CD8-positive, alpha-beta memory T cell (primary cell): ENCODE results near the gene HIF3A. TPM values are rescaled to one million over a fixed set of nuclear protein-coding genes. Genes with fewer than 3 reads are reported as not detected.
"Not testable (repeated sequence)": the region's sequence is repeated elsewhere in the genome, so short reads cannot be mapped to it uniquely, and the experiment has no call there.

Experiments
- CTCF ChIA-PET: fragments of 350-600 bp; sonication (Branson Sonifier 250); formaldehyde crosslinking; loops from one replicate; lab custom pipeline; 2021; ENCODE audit warnings: antibody characterized with exemption; lab: Charles Lee
- POLR2A ChIA-PET: fragments of 350-600 bp; sonication (Branson Sonifier 250); formaldehyde crosslinking; loops from one replicate; lab custom pipeline; 2021; ENCODE audit warnings: antibody characterized with exemption; lab: Charles Lee
- DNase-seq, 5 donors: peaks; one replicate each; pipeline versions ENCODE4 v3.0.0 to v3.0.0-alpha.2; 2020 to 2022; ENCODE audit warnings: mixed read lengths in 1 of 5
- H3K27ac ChIP-seq: one replicate; pipeline ENCODE4 v1.7.0; 2013; ENCODE audit warnings: low read depth, mild to moderate bottlenecking, low read length, moderate library complexity
- H3K27me3 ChIP-seq: 2 replicates; pipeline ENCODE4 v1.7.0; 2013; ENCODE audit warnings: low read length, mild to moderate bottlenecking; ENCODE audit not compliant: insufficient read depth, poor library complexity, severe bottlenecking
- H3K36me3 ChIP-seq: 2 replicates; pipeline ENCODE4 v1.7.0; 2013; ENCODE audit warnings: mild to moderate bottlenecking, low read length, moderate library complexity; ENCODE audit not compliant: insufficient read depth
- H3K4me1 ChIP-seq: 2 replicates; pipeline ENCODE4 v1.7.0; 2013; ENCODE audit warnings: mild to moderate bottlenecking, low read length, moderate library complexity; ENCODE audit not compliant: insufficient read depth
- H3K4me3 ChIP-seq: 2 replicates; pipeline ENCODE4 v1.7.0; 2013; ENCODE audit warnings: mild to moderate bottlenecking, low read length
- H3K9me3 ChIP-seq: 2 replicates; pipeline ENCODE4 v1.7.0; 2013; ENCODE audit warnings: mild to moderate bottlenecking, low read length
- H3K27ac Mint-ChIP-seq, 8 donors: one replicate each; pipeline ENCODE4 v1.8.0; 2020 to 2021; ENCODE audit warnings: mixed read lengths in 8 of 8, mild to moderate bottlenecking in 6 of 8, inconsistent platforms in 3 of 8, moderate library complexity in 3 of 8
- H3K27me3 Mint-ChIP-seq, 2 donors: one replicate each; pipeline ENCODE4 v1.8.0; 2020 to 2021; ENCODE audit warnings: mixed read lengths in 2 of 2, mild to moderate bottlenecking in 1 of 2, moderate library complexity in 1 of 2
- H3K36me3 Mint-ChIP-seq, 3 donors: one replicate each; pipeline ENCODE4 v1.8.0; 2020 to 2021; ENCODE audit warnings: mixed read lengths in 3 of 3, inconsistent platforms in 1 of 3, mild to moderate bottlenecking in 1 of 3
- H3K4me1 Mint-ChIP-seq, 3 donors: one replicate each; pipeline ENCODE4 v1.8.0; 2020 to 2021; ENCODE audit warnings: mixed read lengths in 3 of 3, inconsistent platforms in 1 of 3, mild to moderate bottlenecking in 1 of 3
- H3K4me3 Mint-ChIP-seq, 7 donors: one replicate each; pipeline ENCODE4 v1.8.0; 2020 to 2021; ENCODE audit warnings: mixed read lengths in 7 of 7, mild to moderate bottlenecking in 6 of 7, moderate library complexity in 4 of 7, inconsistent platforms in 2 of 7
- H3K9me3 Mint-ChIP-seq, 5 donors: one replicate each; pipeline ENCODE4 v1.8.0; 2020 to 2022; ENCODE audit warnings: mixed read lengths in 5 of 5, mild to moderate bottlenecking in 3 of 5, moderate library complexity in 2 of 5, inconsistent platforms in 1 of 5
- polyA plus RNA-seq: library from polyadenylated mRNA; unstranded; fragments of 300-500 nt; fragmentation: Illumina TruSeq; gene quantifications from one replicate; pipeline ENCODE4 v1.2.3, GENCODE V29; 2021
- total RNA-seq, 2 experiments: library from RNA; stranded (reverse); gene quantifications; one replicate each; pipeline ENCODE4 v1.2.3, GENCODE V29; 2021

Gene HIF3A
- total and polyA plus RNA-seq, 3 experiments from 2014 or later = not detected

DNA sequence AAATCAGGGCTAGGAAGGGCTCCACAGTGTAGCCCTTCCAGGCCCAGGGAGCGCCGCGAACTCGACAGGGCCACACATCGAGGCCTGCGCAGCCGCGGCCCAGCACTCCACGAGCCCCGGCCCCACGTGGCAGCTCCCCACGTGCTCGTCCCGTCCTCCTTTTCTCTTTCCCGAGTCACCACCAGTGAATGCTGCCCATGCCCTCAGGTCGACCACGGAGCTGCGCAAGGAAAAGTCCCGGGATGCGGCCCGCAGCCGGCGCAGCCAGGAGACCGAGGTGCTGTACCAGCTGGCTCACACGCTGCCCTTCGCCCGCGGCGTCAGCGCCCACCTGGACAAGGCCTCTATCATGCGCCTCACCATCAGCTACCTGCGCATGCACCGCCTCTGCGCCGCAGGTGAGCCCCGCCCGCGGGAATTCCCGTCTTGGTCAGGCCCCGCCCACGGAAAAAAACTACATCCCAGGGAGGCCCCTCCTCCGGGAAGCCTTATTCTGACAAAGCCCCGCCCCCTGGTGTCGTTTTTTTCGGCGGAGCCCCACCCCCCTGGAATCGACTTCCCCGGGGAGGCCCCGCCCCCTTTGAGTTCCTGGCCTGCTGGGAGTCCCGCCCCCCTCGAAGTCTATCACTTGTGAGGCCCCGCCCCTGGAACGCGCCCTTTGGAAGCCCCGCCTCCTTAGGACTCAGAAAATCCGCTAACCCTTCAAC is 7.0 kb downstream of the HIF3A start:
- Histone ChIP-seq H3K27me3 (peaks cover 3% of the 10 kb centered on the region), H3K9me3 (no peaks in the 10 kb centered on the region), H3K4me1 (no peaks in the 10 kb centered on the region), H3K36me3 (no peaks in the 10 kb centered on the region), H3K4me3 (no peak overlapping the region), H3K27ac (no peak overlapping the region)
- Mint-ChIP-seq H3K4me1 (no peaks in the 10 kb centered on the region), H3K36me3 (peaks cover 0 to 13% (median 0%) of the 10 kb centered on the region in 3 donors), H3K9me3 (peaks cover 0 to 10% (median 7%) of the 10 kb centered on the region in 5 donors), H3K27ac (peak overlapping the region in 1 of 8 donors; percentile 38), H3K27me3 (peaks cover 4 to 7% of the 10 kb centered on the region in 2 donors), H3K4me3 (no peak overlapping the region)
- ChIA-PET POLR2A (no interaction called here), CTCF (no interaction called here)
- no peak for DNase-seq

DNA sequence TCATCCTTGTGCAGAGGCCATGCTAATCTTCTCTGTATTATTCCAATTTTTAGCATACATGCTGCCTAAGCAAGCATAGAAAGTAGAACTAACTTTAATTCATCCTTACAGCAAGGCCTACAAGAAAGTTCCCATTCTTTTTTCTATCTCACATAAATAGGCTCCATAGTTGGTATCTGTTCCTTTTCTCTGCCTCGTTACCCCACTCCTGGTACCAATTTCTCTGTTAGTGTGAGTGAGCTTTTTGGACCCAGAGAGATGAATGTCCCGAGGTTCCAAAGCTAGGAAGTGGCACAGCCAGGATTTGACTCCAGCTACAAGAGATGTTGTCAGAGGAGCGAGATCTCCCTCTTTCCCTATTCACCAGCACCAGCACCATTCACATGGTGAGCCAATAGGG is 9.7 kb downstream of the HIF3A start:
- POLR2A ChIA-PET = no interaction called here
- DNase-seq = no peak
- H3K4me1 Mint-ChIP-seq = no peaks in the 10 kb centered on the region
- CTCF ChIA-PET = interaction anchor here (1.0 kb wide), 1 partner anchor 9 kb away, joined by 3 read pairs; no protein-coding TSS in a partner anchor
- H3K9me3 ChIP-seq = no peaks in the 10 kb centered on the region
- H3K27ac Mint-ChIP-seq = peak overlapping the region in 1 of 8 donors; percentile 54
- H3K4me3 Mint-ChIP-seq = no peak overlapping the region
- H3K9me3 Mint-ChIP-seq = peaks cover 0 to 10% (median 7%) of the 10 kb centered on the region in 5 donors
- H3K36me3 Mint-ChIP-seq = peaks cover 0 to 13% (median 0%) of the 10 kb centered on the region in 3 donors
- H3K27me3 Mint-ChIP-seq = peaks cover 0 to 3% of the 10 kb centered on the region in 2 donors
- H3K27me3 ChIP-seq = no peaks in the 10 kb centered on the region
- no peak overlapping the region for H3K4me3 ChIP-seq
- H3K27ac ChIP-seq = no peak overlapping the region
- no peaks in the 10 kb centered on the region for H3K4me1 ChIP-seq
- H3K36me3 ChIP-seq = no peaks in the 10 kb centered on the region

DNA sequence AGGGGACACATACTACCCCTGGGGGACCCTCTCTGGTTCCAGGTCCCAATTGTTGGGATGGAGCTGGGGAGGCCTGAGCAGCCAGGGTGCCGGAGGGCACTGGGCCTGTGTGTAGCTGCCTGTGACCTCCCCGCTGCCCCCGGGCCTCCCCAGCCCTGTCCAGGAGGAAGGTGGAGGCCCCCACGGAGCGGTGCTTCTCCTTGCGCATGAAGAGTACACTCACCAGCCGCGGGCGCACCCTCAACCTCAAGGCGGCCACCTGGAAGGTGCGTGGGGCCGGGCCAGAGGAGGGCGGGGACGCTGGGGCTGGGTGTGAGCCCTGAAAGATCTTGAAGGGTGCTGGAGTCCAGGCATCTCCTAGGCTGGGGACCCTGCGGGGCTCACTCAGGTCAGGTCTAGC is 11.7 kb downstream of the HIF3A start:
- H3K4me3 ChIP-seq = no peak overlapping the region
- peaks cover 0 to 3% of the 10 kb centered on the region in 2 donors for H3K27me3 Mint-ChIP-seq
- no peaks in the 10 kb centered on the region for H3K9me3 ChIP-seq
- no peaks in the 10 kb centered on the region for H3K4me1 ChIP-seq
- DNase-seq = no peak
- H3K36me3 ChIP-seq = no peaks in the 10 kb centered on the region
- ChIA-PET POLR2A (no interaction called here), CTCF (no interaction called here)
- no peak overlapping the region for H3K27ac ChIP-seq
- H3K4me1 Mint-ChIP-seq = no peaks in the 10 kb centered on the region
- peaks cover 0 to 13% (median 0%) of the 10 kb centered on the region in 3 donors for H3K36me3 Mint-ChIP-seq
- H3K9me3 Mint-ChIP-seq = peaks cover 0 to 10% (median 7%) of the 10 kb centered on the region in 5 donors
- H3K27me3 ChIP-seq = no peaks in the 10 kb centered on the region
- no peak overlapping the region for H3K27ac Mint-ChIP-seq
- H3K4me3 Mint-ChIP-seq = no peak overlapping the region

DNA sequence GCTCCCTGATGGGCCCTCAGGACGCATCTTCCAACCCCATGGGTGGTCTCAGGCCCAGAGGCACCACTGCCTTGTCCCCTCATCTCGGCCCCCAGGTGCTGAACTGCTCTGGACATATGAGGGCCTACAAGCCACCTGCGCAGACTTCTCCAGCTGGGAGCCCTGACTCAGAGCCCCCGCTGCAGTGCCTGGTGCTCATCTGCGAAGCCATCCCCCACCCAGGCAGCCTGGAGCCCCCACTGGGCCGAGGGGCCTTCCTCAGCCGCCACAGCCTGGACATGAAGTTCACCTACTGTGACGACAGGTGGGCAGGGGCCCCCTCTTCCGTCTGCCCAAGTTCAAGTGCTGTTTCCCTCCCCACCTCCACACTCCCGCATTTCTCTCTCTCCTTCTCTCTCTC is 12.2 kb downstream of the HIF3A start:
- no peaks in the 10 kb centered on the region for H3K9me3 ChIP-seq
- no peaks in the 10 kb centered on the region for H3K27me3 ChIP-seq
- no peaks in the 10 kb centered on the region for H3K36me3 ChIP-seq
- Mint-ChIP-seq H3K27ac (peak overlapping the region in 1 of 8 donors; percentile 16), H3K36me3 (peaks cover 0 to 13% (median 0%) of the 10 kb centered on the region in 3 donors), H3K9me3 (peaks cover 0 to 10% (median 7%) of the 10 kb centered on the region in 5 donors), H3K4me1 (no peaks in the 10 kb centered on the region), H3K27me3 (peaks cover 0 to 3% of the 10 kb centered on the region in 2 donors), H3K4me3 (no peak overlapping the region)
- no peak overlapping the region for H3K4me3 ChIP-seq
- DNase-seq = no peak
- ChIA-PET CTCF (no interaction called here), POLR2A (no interaction called here)
- no peaks in the 10 kb centered on the region for H3K4me1 ChIP-seq
- no peak overlapping the region for H3K27ac ChIP-seq

DNA sequence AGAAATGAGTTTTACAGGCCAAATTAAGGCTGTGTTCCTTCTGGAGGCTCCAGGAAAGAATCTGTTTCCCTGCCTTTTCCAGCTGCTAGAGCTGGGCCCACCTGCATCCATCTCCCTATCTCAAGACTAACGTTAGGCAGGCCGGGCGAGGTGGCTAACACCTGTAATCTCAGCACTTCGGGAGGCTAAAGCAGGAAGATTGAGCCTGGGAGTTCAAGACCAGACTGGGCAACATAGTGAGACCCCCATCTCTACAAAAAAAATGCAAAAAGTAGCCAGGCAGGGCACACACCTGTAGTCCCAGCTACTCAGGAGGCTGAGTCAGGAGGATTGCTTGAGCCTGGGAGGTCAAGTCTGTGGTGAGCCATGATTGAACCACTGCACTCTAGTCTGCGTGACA is 14.6 kb downstream of the HIF3A start:
- ChIA-PET POLR2A (no interaction called here), CTCF (no interaction called here)
- Histone ChIP-seq H3K4me3 (no peak overlapping the region), H3K27ac (no peak overlapping the region), H3K36me3 (no peaks in the 10 kb centered on the region), H3K27me3 (no peaks in the 10 kb centered on the region), H3K9me3 (no peaks in the 10 kb centered on the region), H3K4me1 (no peaks in the 10 kb centered on the region)
- no peak overlapping the region for H3K4me3 Mint-ChIP-seq
- H3K27me3 Mint-ChIP-seq = peaks cover 0 to 3% of the 10 kb centered on the region in 2 donors
- no peak overlapping the region for H3K27ac Mint-ChIP-seq
- no peaks in the 10 kb centered on the region for H3K4me1 Mint-ChIP-seq
- peaks cover 0 to 7% (median 0%) of the 10 kb centered on the region in 3 donors for H3K36me3 Mint-ChIP-seq
- no peak for DNase-seq
- H3K9me3 Mint-ChIP-seq = peaks cover 0 to 5% (median 4%) of the 10 kb centered on the region in 5 donors

DNA sequence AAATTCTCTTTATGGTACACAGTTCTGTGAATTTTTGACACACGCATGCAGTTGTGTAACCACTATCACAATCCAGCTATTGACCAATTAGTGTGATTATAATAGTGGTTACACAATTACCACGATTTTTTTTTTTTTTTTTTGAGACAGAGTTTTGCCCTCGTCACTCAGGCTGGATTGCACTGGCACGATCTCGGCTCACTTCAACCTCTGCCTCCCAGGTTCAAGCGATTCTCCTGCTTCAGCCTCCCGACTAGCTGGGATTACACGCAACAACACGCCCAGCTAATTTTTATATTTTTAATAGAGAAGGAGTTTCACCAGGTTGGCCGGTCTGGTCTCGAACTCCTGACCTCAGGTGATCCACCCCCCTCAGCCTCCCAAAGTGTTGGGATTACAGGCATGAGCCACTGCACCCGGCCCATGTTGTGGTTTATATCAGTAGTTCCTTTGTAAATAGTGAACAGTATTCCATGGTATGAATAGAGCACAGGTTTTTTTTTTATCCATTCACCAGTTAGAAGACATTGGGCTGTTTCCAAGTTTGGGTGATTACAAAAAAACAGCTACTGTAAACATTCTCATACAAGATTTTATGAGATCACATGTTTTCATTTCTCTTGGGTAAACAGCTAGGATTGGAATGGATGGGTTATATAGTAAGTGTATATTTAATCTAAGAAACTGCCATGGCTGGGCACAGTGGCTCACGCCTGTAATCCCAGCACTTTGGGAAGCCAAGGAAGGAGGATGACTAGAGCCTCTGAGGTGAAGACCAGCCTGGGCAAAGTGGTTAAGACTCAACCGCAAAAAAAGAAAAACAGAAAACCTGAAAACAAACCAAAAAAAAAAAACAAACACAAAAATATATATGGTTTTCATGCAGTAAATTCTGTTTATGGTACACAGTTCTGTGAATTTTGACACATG is 17.0 kb downstream of the HIF3A start:
- H3K27ac ChIP-seq, POLR2A ChIA-PET, H3K4me3 Mint-ChIP-seq, H3K4me3 ChIP-seq, H3K36me3 ChIP-seq, H3K27me3 ChIP-seq, DNase-seq, H3K9me3 ChIP-seq, H3K4me1 Mint-ChIP-seq, H3K4me1 ChIP-seq, H3K27me3 Mint-ChIP-seq, H3K36me3 Mint-ChIP-seq, H3K27ac Mint-ChIP-seq, H3K9me3 Mint-ChIP-seq: not testable (repeated sequence)
- CTCF ChIA-PET = interaction anchor here (0.7 kb wide), 1 partner anchor 101 kb away, joined by 3 read pairs; no protein-coding TSS in a partner anchor

DNA sequence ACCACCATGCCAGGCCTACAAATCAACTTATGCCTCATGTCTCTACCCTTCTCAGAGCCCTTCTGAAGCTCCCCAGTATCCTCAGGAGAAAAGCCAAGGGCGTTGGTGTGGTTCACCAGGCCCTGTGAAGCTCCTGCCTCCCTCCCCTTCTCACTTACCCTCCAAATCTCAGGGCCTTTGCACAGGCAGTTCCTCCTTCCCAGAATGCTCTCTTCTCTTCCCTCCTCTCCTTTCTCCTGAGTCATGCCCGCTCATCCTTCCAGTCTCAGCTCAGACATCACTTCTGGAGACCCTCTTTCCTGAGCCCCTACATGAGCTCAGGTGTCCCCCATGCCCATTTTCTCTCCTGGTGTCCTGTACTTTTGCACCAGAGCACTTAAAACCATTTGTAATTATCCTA is 20.5 kb downstream of the HIF3A start:
- H3K27me3 ChIP-seq = no peaks in the 10 kb centered on the region
- peaks cover 0 to 5% of the 10 kb centered on the region in 2 donors for H3K27me3 Mint-ChIP-seq
- H3K9me3 ChIP-seq = no peaks in the 10 kb centered on the region
- H3K27ac Mint-ChIP-seq = no peak overlapping the region
- ChIA-PET POLR2A (no interaction called here), CTCF (interaction anchor here (1.5 kb wide), 1 partner anchor 17 kb away, joined by 3 read pairs; no protein-coding TSS in a partner anchor)
- DNase-seq = no peak
- no peak overlapping the region for H3K27ac ChIP-seq
- H3K4me3 Mint-ChIP-seq = no peak overlapping the region
- H3K4me1 ChIP-seq = no peaks in the 10 kb centered on the region
- no peaks in the 10 kb centered on the region for H3K4me1 Mint-ChIP-seq
- no peaks in the 10 kb centered on the region for H3K36me3 Mint-ChIP-seq
- no peaks in the 10 kb centered on the region for H3K9me3 Mint-ChIP-seq
- H3K4me3 ChIP-seq = no peak overlapping the region
- no peaks in the 10 kb centered on the region for H3K36me3 ChIP-seq

- ChIA-PET POLR2A (no interaction called here), CTCF (no interaction called here)
- no peaks in the 10 kb centered on the region for H3K36me3 Mint-ChIP-seq
- no peaks in the 10 kb centered on the region for H3K4me1 Mint-ChIP-seq
- H3K27ac Mint-ChIP-seq = no peak overlapping the region
- Histone ChIP-seq H3K4me3 (no peak overlapping the region), H3K9me3 (no peaks in the 10 kb centered on the region), H3K27ac (no peak overlapping the region), H3K36me3 (no peaks in the 10 kb centered on the region), H3K4me1 (no peaks in the 10 kb centered on the region), H3K27me3 (no peaks in the 10 kb centered on the region)
- H3K9me3 Mint-ChIP-seq = no peaks in the 10 kb centered on the region
- DNase-seq = no peak
- no peak overlapping the region for H3K4me3 Mint-ChIP-seq
- peaks cover 0 to 5% of the 10 kb centered on the region in 2 donors for H3K27me3 Mint-ChIP-seq
Observed at GRCh38 chr19:46319613-46320012, 22.8 kb downstream of the HIF3A start.
